Measurements from ENCODE around the gene NTHL1. TPM values are rescaled to one million over a fixed set of nuclear protein-coding genes. Genes with fewer than 3 reads are reported as not detected.

Gene NTHL1
- total and polyA plus RNA-seq, 2 of the 4 experiments (the other 2 are of a cell fraction) = 22.8 to 28.0 TPM

- no peak for ATAC-seq (ENCODE audit: low read depth)
- TF ChIP-seq CEBPB (IDR thresholded peaks at IDR 0.05; ENCODE audit: low read depth, low read length) (no peak), SMC3 (IDR thresholded peaks at IDR 0.05; ENCODE audit: low read depth, low read length) (no peak), MAFK (IDR thresholded peaks at IDR 0.05; ENCODE audit: low read depth, low read length) (no peak), ELK1 (IDR thresholded peaks at IDR 0.05; ENCODE audit: borderline replicate concordance, low read depth, low read length) (no peak), BHLHE40 (IDR thresholded peaks at IDR 0.05; ENCODE audit: low read depth, low read length) (no peak), MAZ (IDR thresholded peaks at IDR 0.05; ENCODE audit: borderline replicate concordance, low read depth, low read length) (no peak), RCOR1 (IDR thresholded peaks at IDR 0.05; ENCODE audit: insufficient replicate concordance, low read length) (no peak), RAD21 (IDR thresholded peaks at IDR 0.05; ENCODE audit: low read length) (no peak), CTCF (conservative IDR thresholded peaks at IDR 0.05; ENCODE audit: low read depth, low read length) (no peak), NFE2L2 (IDR thresholded peaks at IDR 0.05; ENCODE audit: low read depth, low read length) (no peak), FOS (IDR thresholded peaks at IDR 0.05; ENCODE audit: low read depth, low read length) (no peak), USF2 (IDR thresholded peaks at IDR 0.05; ENCODE audit: low read depth, low read length) (no peak), CHD1 (IDR thresholded peaks at IDR 0.05; ENCODE audit: low read depth, low read length) (no peak)
- DNase-seq = no peak
- BruUV-seq (replicated peaks) = no TSS peak
- no peak overlapping the region for H3K56ac ChIP-seq (ENCODE audit: extremely low read depth, insufficient read depth, low read length)
- POLR2A ChIA-PET (ENCODE audit: unreplicated experiment) = no interaction called here
- no peak overlapping the region for H2BK120ac ChIP-seq (ENCODE audit: low read depth, low read length)
- peaks cover 19% of the 10 kb centered on the region for H3K36me3 ChIP-seq (ENCODE audit: control insufficient read depth, insufficient read depth, low read length)
- CTCF ChIA-PET = interaction anchor here (1.3 kb wide), 1 partner anchor 25 kb away, joined by 5 read pairs; no protein-coding TSS in a partner anchor
- no peak overlapping the region for H2AFZ ChIP-seq (replicated peaks; ENCODE audit: low read length, poor library complexity)
- H3K4me3 ChIP-seq (ENCODE audit: insufficient read depth, low read depth, low read length) = peak overlapping the region; percentile 70; the same call in 1 of the 2 replicates
- H3K9me3 ChIP-seq (ENCODE audit: control insufficient read depth, insufficient read depth, low read length) = no peaks in the 10 kb centered on the region
- H4K20me1 ChIP-seq (ENCODE audit: insufficient read depth, low read length) = peaks cover 15% of the 10 kb centered on the region
- H2BK5ac ChIP-seq (ENCODE audit: low read depth, low read length, poor library complexity, severe bottlenecking) = no peak overlapping the region
- H3K9ac ChIP-seq (ENCODE audit: low read depth, low read length) = peak overlapping the region; percentile 80
- H3K79me1 ChIP-seq (ENCODE audit: low read depth in 1 of 2, low read length in 2 of 2) = peaks cover 8 to 59% of the 10 kb centered on the region in 2 experiments
- no peak overlapping the region for H2BK15ac ChIP-seq (ENCODE audit: low read depth, low read length)
- no peak overlapping the region for H3K4ac ChIP-seq (ENCODE audit: low read depth, low read length)
- no peak overlapping the region for H3K23ac ChIP-seq (ENCODE audit: low read depth, low read length)
- H3K18ac ChIP-seq (ENCODE audit: low read depth, low read length) = no peak overlapping the region
- no peak overlapping the region for H4K91ac ChIP-seq (ENCODE audit: insufficient read depth, low read depth, low read length)
- H2AK9ac ChIP-seq (replicated peaks; ENCODE audit: low read depth, low read length, poor library complexity) = peak overlapping the region; percentile 77
- no peak overlapping the region for H4K5ac ChIP-seq (ENCODE audit: low read depth, low read length)
- in situ Hi-C loops (cut with MboI; ENCODE audit: low sequenced_read_pairs) (no loop called here), dilution Hi-C loops (cut with HindIII; ENCODE audit: low sequenced_read_pairs, unreplicated experiment) (no loop called here), intact Hi-C loops (cut with micrococcal nuclease) (no loop called here)
- H4K8ac ChIP-seq (ENCODE audit: low read depth in 2 of 2, low read length in 2 of 2) = no peak overlapping the region
- H3K4me2 ChIP-seq (ENCODE audit: low read depth, low read length) = peak overlapping the region; percentile 96
- H3K27me3 ChIP-seq (ENCODE audit: control insufficient read depth, insufficient read depth, low read length) = no peaks in the 10 kb centered on the region
- no peak overlapping the region for H3K27ac ChIP-seq (ENCODE audit: insufficient read depth, low read length)
- peaks cover 29% of the 10 kb centered on the region for H3K4me1 ChIP-seq (ENCODE audit: control insufficient read depth, insufficient read depth, low read length)
- no peak overlapping the region for H2BK20ac ChIP-seq (ENCODE audit: low read depth, low read length)
- peaks cover 9% of the 10 kb centered on the region for H3K9me1 ChIP-seq (ENCODE audit: insufficient read depth, low read length)
- no peak overlapping the region for H3K14ac ChIP-seq (replicated peaks; ENCODE audit: low read depth, low read length)
- WGBS, 2 experiments (ENCODE audit: extremely low coverage in 2 of 2, insufficient read length in 1 of 2) = 85% methylated on average over 3 of the region's 18 CpGs; no CpG with 5 or more reads in 1 of the 2 experiments
- H2AK5ac ChIP-seq (ENCODE audit: low read depth, low read length) = peak overlapping the region; percentile 99
These were observed 18.9 kb downstream of the NTHL1 start for GRCh38 chr16:2028620-2029220.
